HEK293 (cell line): ENCODE data around the gene CBY1.

Experiments used
- CTCF ChIA-PET: fragments of 350-600 bp; formaldehyde crosslinking; extraction: SDS; loops from one replicate; lab custom pipeline; 2021; ENCODE audit warnings: antibody characterized with exemption; lab: Yijun Ruan, JAX
- POLR2A ChIA-PET: fragments of 300-600 bp; formaldehyde crosslinking; extraction: SDS; loops from one replicate; lab custom pipeline; 2020; ENCODE audit warnings: antibody characterized with exemption, inconsistent platforms; lab: Yijun Ruan, JAX
- H3K27ac ChIP-seq: fragments of 200-500 bp; sonication (Bioruptor generic); 2 replicates; pipeline ENCODE4 v1.5.1; 2014; ENCODE audit warnings: low read depth, low read length, control low read depth, inconsistent platforms; ENCODE audit errors: extremely low read depth
- H3K36me3 ChIP-seq, 2 experiments: fragments of 200-500 bp in 1 of 2; sonication (Bioruptor generic) in 1 of 2; 1 replicate in 1 of 2; 2 replicates in 1 of 2; pipeline ENCODE4 v1.5.1; 2014 to 2017; ENCODE audit warnings: inconsistent platforms in 2 of 2, low read length in 2 of 2; ENCODE audit not compliant: control insufficient read depth in 2 of 2, insufficient read depth in 1 of 2
- H3K4me1 ChIP-seq: fragments of 200-500 bp; sonication (Bioruptor generic); 2 replicates; pipeline ENCODE4 v1.5.1; 2014; ENCODE audit warnings: mild to moderate bottlenecking, low read length, inconsistent platforms; ENCODE audit not compliant: control insufficient read depth, insufficient read depth
- H3K4me3 ChIP-seq: 2 replicates; pipeline ENCODE4 v1.5.1; 2011; ENCODE audit warnings: low read depth, mild to moderate bottlenecking, control low read depth, low read length, moderate library complexity
- H3K9me3 ChIP-seq: fragments of 200-500 bp; sonication (Bioruptor generic); 2 replicates; pipeline ENCODE4 v1.5.1; 2014; ENCODE audit warnings: low read depth, low read length, inconsistent platforms; ENCODE audit not compliant: control insufficient read depth, insufficient read depth
- GLI2 ChIP-seq: fragments of 450-650 bp; formaldehyde crosslinking; IDR thresholded peaks from 2 replicates; pipeline ENCODE4; 2017; ENCODE audit warnings: missing biosample characterization, missing genetic modification characterization, low read depth, borderline replicate concordance
- KLF10 ChIP-seq: fragments of 450-650 bp; IDR thresholded peaks from 2 replicates; pipeline ENCODE4 v1.5.1; 2018; ENCODE audit warnings: missing biosample characterization, mild to moderate bottlenecking, missing genetic modification characterization
- PBX3 ChIP-seq: sonication (generic); formaldehyde crosslinking; IDR thresholded peaks from 2 replicates; pipeline ENCODE4 v1.8.1; 2022; ENCODE audit warnings: mild to moderate bottlenecking, moderate library complexity, missing genetic modification reagents
- SALL2 ChIP-seq: fragments of 450-650 bp; formaldehyde crosslinking; IDR thresholded peaks from 2 replicates; pipeline ENCODE4 v1.5.0; 2017; ENCODE audit warnings: missing biosample characterization, mild to moderate bottlenecking, missing genetic modification characterization, borderline replicate concordance
- ZBTB48 ChIP-seq: fragments of 450-650 bp; formaldehyde crosslinking; IDR thresholded peaks from 2 replicates; pipeline ENCODE4 v1.5.1; 2016; ENCODE audit warnings: missing biosample characterization, missing genetic modification characterization
- ZBTB7A ChIP-seq: fragments of 450-650 bp; formaldehyde crosslinking; IDR thresholded peaks from 2 replicates; pipeline ENCODE4 v1.5.1; 2016; ENCODE audit warnings: low read depth, missing biosample characterization, missing genetic modification characterization
- ZFP69B ChIP-seq: fragments of 450-650 bp; formaldehyde crosslinking; IDR thresholded peaks from 2 replicates; pipeline ENCODE4 v1.5.1; 2016; ENCODE audit warnings: missing biosample characterization, missing genetic modification characterization
- ZNF146 ChIP-seq: fragments of 450-650 bp; formaldehyde crosslinking; IDR thresholded peaks from 2 replicates; pipeline ENCODE4 v1.5.1; 2016; ENCODE audit warnings: missing biosample characterization, missing genetic modification characterization
- ZNF175 ChIP-seq: fragments of 450-650 bp; formaldehyde crosslinking; IDR thresholded peaks from 2 replicates; pipeline ENCODE4 v1.5.1; 2016; ENCODE audit warnings: missing biosample characterization, missing genetic modification characterization
- ZNF202 ChIP-seq: fragments of 450-650 bp; formaldehyde crosslinking; IDR thresholded peaks from 2 replicates; pipeline ENCODE4 v1.5.1; 2016; ENCODE audit warnings: missing biosample characterization, missing genetic modification characterization, borderline replicate concordance
- ZNF214 ChIP-seq: fragments of 450-650 bp; formaldehyde crosslinking; IDR thresholded peaks from 2 replicates; pipeline ENCODE4 v1.5.1; 2017; ENCODE audit warnings: missing biosample characterization, mild to moderate bottlenecking, missing genetic modification characterization, borderline replicate concordance
- ZNF221 ChIP-seq: fragments of 450-650 bp; formaldehyde crosslinking; IDR thresholded peaks from 2 replicates; pipeline ENCODE4 v1.5.1; 2017; ENCODE audit warnings: missing biosample characterization, missing genetic modification characterization, borderline replicate concordance
- ZNF23 ChIP-seq: fragments of 450-650 bp; formaldehyde crosslinking; IDR thresholded peaks from 2 replicates; pipeline ENCODE4 v1.5.1; 2016; ENCODE audit warnings: missing biosample characterization, missing genetic modification characterization, borderline replicate concordance
- ZNF239 ChIP-seq: fragments of 450-650 bp; formaldehyde crosslinking; IDR thresholded peaks from 2 replicates; pipeline ENCODE4 v1.5.1; 2016; ENCODE audit warnings: missing biosample characterization, missing genetic modification characterization
- ZNF248 ChIP-seq: fragments of 450-650 bp; formaldehyde crosslinking; IDR thresholded peaks from 2 replicates; pipeline ENCODE4 v1.5.1; 2017; ENCODE audit warnings: missing biosample characterization, missing genetic modification characterization
- ZNF335 ChIP-seq: fragments of 450-650 bp; formaldehyde crosslinking; conservative IDR thresholded peaks from 2 replicates; pipeline ENCODE4 v1.5.1; 2016; ENCODE audit warnings: missing biosample characterization, missing genetic modification characterization
- ZNF391 ChIP-seq: fragments of 450-650 bp; formaldehyde crosslinking; IDR thresholded peaks from 2 replicates; pipeline ENCODE4 v1.5.1; 2016; ENCODE audit warnings: low read depth, missing biosample characterization, missing genetic modification characterization, borderline replicate concordance
- ZNF449 ChIP-seq: fragments of 450-650 bp; formaldehyde crosslinking; IDR thresholded peaks from 2 replicates; pipeline ENCODE4 v1.5.1; 2017; ENCODE audit warnings: missing biosample characterization, mild to moderate bottlenecking, missing genetic modification characterization, moderate library complexity
- ZNF48 ChIP-seq: fragments of 450-650 bp; formaldehyde crosslinking; IDR thresholded peaks from 2 replicates; pipeline ENCODE4 v1.5.1; 2016; ENCODE audit warnings: missing biosample characterization, missing genetic modification characterization
- ZNF514 ChIP-seq: fragments of 450-650 bp; formaldehyde crosslinking; IDR thresholded peaks from 2 replicates; pipeline ENCODE4 v1.5.1; 2016; ENCODE audit warnings: missing biosample characterization, missing genetic modification characterization
- ZNF530 ChIP-seq: fragments of 450-650 bp; formaldehyde crosslinking; IDR thresholded peaks from 2 replicates; pipeline ENCODE4 v1.5.1; 2016; ENCODE audit warnings: low read depth, missing biosample characterization, missing genetic modification characterization
- ZNF621 ChIP-seq: fragments of 450-650 bp; formaldehyde crosslinking; IDR thresholded peaks from 2 replicates; pipeline ENCODE4 v1.5.1; 2017; ENCODE audit warnings: missing biosample characterization, missing genetic modification characterization
- ZNF624 ChIP-seq: fragments of 450-650 bp; formaldehyde crosslinking; IDR thresholded peaks from 2 replicates; pipeline ENCODE4 v1.5.1; 2017; ENCODE audit warnings: missing biosample characterization, missing genetic modification characterization
- ZNF677 ChIP-seq: fragments of 450-650 bp; IDR thresholded peaks from 2 replicates; pipeline ENCODE4 v1.5.0; 2018; ENCODE audit warnings: missing biosample characterization, mild to moderate bottlenecking, missing genetic modification characterization, moderate library complexity
- ZSCAN18 ChIP-seq: fragments of 450-650 bp; formaldehyde crosslinking; IDR thresholded peaks from 2 replicates; pipeline ENCODE4 v1.5.1; 2016; ENCODE audit warnings: missing biosample characterization, missing genetic modification characterization
- TF ChIP-seq, protein P1 (sequence below): fragments of 450-650 bp; formaldehyde crosslinking; IDR thresholded peaks from 2 replicates; pipeline ENCODE4 v1.5.1; 2016; ENCODE audit warnings: missing biosample characterization, missing genetic modification characterization

The CBY1 gene

GRCh38 chr22:38710866-38711265, 54.4 kb downstream of the CBY1 start:
- Histone ChIP-seq H3K36me3 (peaks cover 5 to 55% of the 10 kb centered on the region in 2 experiments; a peak in 2 of 3 replicates), H3K4me1 (peaks cover 14% of the 10 kb centered on the region), H3K4me3 (no peak overlapping the region), H3K9me3 (no peaks in the 10 kb centered on the region), H3K27ac (no peak overlapping the region)
- ChIA-PET POLR2A (no interaction called here), CTCF (no interaction called here)
- TF ChIP-seq ZFP69B (tag by site-specific recombination) = no peak
- no peak for TF ChIP-seq ZBTB7A
- no peak for TF ChIP-seq ZNF146 (tag by site-specific recombination)
- TF ChIP-seq ZNF239 (tag by site-specific recombination) = no peak
- TF ChIP-seq ZNF621 (tag by site-specific recombination) = no peak
- no peak for TF ChIP-seq PBX3 (CRISPR knock-in tag)
- no peak for TF ChIP-seq KLF10
- TF ChIP-seq GLI2 (tag by site-specific recombination) = no peak
- no peak for TF ChIP-seq ZNF221 (tag by site-specific recombination)
- no peak for TF ChIP-seq ZNF248 (tag by site-specific recombination)
- no peak for TF ChIP-seq ZNF391 (tag by site-specific recombination)
- TF ChIP-seq SALL2 (tag by site-specific recombination) = no peak
- no peak for TF ChIP-seq ZNF214 (tag by site-specific recombination)
- TF ChIP-seq ZNF624 = no peak
- TF ChIP-seq ZNF23 (tag by site-specific recombination) = no peak
- TF ChIP-seq ZNF175 = no peak
- TF ChIP-seq ZBTB48 = no peak
- no peak for TF ChIP-seq ZNF48 (tag by site-specific recombination)
- no peak for TF ChIP-seq ZNF514 (tag by site-specific recombination)

DNA sequence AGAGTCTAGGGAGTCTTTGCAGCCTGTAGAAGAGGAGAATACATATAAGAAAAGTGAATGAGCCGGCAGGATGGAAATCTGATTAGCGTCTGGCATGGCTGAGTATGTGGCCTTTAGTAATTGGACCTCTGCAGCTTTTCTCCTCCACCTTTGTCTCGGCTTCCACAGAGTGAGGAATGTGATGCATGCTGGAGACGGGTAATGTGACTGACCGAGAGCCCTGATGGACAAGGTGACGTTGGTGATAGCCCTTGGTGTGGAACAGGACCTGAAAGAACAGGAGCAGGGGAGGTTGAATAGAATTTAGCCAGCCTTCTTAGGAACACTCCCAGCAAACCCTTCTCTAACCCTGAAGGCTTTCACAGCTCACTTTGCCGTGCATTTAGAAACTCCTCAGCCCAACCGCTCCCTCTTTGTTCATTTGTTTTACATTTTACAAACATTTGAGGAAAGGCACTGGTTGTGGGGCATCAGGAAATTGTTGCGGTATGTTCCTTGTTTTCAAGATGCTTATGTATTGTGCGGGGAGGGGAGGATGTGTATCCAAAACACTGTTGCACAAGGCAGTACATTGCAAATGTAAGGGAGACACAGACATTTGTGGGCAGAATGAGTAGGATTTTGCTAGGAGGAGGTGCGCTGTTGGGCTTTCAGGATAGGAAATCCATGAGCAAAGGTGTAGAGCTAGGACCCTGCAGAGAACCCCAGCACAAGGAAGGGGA, 56.2 kb downstream of the CBY1 start:
- Histone ChIP-seq H3K27ac (no peak overlapping the region), H3K9me3 (no peaks in the 10 kb centered on the region), H3K36me3 (peaks cover 5 to 72% of the 10 kb centered on the region in 2 experiments; a peak in 2 of 3 replicates), H3K4me1 (peaks cover 8% of the 10 kb centered on the region), H3K4me3 (no peak overlapping the region)
- POLR2A ChIA-PET = no interaction called here
- TF ChIP-seq ZNF449 (tag by site-specific recombination) (peak; percentile 94), ZNF214 (tag by site-specific recombination) (no peak)
- TF ChIP-seq, all 188 proteins: peak for 1
- CTCF ChIA-PET = interaction anchor here (1.4 kb wide), 1 partner anchor 13 kb away, joined by 3 read pairs; no protein-coding TSS in a partner anchor

DNA sequence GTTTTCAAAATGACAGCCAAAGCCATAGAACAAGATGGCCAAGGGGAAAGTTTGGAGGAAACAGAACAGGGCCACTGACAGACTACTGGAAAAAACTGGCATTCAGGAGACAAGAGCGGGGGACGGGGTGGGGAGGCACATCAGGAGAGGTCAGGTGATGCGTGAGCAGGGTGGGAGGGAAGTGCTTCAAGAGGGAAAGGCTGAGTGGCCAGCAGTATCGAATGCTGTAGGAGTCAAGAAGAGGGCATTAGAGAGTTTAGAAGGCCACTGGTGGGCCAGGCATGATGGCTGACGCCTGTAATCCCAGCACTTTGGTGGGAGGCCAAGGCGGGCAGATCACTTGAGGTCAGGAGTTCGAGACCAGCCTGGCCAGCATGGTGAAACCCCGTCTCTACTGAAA, 57.5 kb downstream of the CBY1 start:
- no peak overlapping the region for H3K4me3 ChIP-seq
- peaks cover 12% of the 10 kb centered on the region for H3K4me1 ChIP-seq
- H3K36me3 ChIP-seq = peaks cover 8 to 73% of the 10 kb centered on the region in 2 experiments; a peak in 2 of 3 replicates
- ChIA-PET CTCF (interaction anchor here (0.6 to 3.2 kb wide), 4 partner anchors 8 to 1241 kb away, joined by 3 to 12 read pairs (median 4); partner anchors contain the start of gene GTPBP1), POLR2A (interaction anchor here (0.7 to 2.7 kb wide), 3 partner anchors 8 to 366 kb away, joined by 3 to 17 read pairs (median 3); partner anchors contain the start of gene GTPBP1)
- no peaks in the 10 kb centered on the region for H3K9me3 ChIP-seq
- H3K27ac ChIP-seq = no peak overlapping the region
- TF ChIP-seq ZNF335 (tag by site-specific recombination) = no peak
- no peak for TF ChIP-seq ZNF530 (tag by site-specific recombination)
- TF ChIP-seq ZNF202 (tag by site-specific recombination) = no peak
- no peak for TF ChIP-seq ZSCAN18 (tag by site-specific recombination)
- no peak for TF ChIP-seq ZNF677 (tag by site-specific recombination)
- TF ChIP-seq, protein P1, sequence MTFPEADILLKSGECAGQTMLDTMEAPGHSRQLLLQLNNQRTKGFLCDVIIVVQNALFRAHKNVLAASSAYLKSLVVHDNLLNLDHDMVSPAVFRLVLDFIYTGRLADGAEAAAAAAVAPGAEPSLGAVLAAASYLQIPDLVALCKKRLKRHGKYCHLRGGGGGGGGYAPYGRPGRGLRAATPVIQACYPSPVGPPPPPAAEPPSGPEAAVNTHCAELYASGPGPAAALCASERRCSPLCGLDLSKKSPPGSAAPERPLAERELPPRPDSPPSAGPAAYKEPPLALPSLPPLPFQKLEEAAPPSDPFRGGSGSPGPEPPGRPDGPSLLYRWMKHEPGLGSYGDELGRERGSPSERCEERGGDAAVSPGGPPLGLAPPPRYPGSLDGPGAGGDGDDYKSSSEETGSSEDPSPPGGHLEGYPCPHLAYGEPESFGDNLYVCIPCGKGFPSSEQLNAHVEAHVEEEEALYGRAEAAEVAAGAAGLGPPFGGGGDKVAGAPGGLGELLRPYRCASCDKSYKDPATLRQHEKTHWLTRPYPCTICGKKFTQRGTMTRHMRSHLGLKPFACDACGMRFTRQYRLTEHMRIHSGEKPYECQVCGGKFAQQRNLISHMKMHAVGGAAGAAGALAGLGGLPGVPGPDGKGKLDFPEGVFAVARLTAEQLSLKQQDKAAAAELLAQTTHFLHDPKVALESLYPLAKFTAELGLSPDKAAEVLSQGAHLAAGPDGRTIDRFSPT = no peak
